Stimulated activated CD4-positive, alpha-beta T cell treated with anti-CD3 and anti-CD28 coated beads, Interleukin-4, amount 100 ng/mL, for 24 hours (primary cell): Measurements from ENCODE around the gene CHRNE.

ENCODE experiments used
- DNase-seq: peaks from one replicate; pipeline ENCODE4 v3.0.0-alpha.2; 2020

CHRNE gene

DNA sequence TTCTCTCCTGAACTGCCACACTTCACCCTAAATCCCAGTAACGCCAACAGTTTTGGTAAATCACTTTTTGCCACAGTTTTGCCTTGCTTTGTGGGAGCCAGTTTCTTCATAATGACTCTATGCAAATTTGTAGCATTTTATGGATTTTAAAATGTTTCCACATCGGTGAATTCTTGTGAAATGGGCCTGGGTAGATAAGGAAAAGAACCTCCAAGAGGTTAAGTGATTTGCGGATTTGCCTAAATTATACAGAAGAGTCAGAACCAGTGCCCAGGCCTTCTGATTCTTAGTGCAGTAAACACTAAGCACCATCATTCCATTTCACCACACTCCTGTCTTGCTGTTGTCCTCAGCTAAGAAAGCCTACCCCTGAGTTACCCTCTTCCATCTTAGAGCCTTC, 51.8 kb downstream of the CHRNE start:
- no peak for DNase-seq

DNA sequence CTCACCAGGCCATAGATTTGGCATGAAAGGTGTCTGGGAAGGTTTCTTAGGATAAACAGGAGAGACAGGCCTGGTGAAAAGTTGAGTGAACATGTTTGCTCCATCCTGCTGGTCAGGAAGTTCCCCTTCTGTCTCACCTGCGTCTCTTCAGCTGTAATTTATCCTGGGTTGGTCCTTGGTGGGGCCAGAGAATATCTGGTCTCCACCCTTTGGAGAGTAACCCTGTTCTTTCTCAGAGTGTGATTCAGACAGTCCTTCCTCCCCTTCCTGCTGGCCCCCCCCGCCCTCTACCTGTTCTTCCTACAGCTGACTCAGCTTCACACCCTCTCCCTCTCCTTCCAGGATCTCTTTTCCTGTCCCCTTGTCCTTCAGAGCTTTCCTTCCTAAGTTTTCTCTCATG, 52.7 kb downstream of the CHRNE start:
- no peak for DNase-seq

DNA sequence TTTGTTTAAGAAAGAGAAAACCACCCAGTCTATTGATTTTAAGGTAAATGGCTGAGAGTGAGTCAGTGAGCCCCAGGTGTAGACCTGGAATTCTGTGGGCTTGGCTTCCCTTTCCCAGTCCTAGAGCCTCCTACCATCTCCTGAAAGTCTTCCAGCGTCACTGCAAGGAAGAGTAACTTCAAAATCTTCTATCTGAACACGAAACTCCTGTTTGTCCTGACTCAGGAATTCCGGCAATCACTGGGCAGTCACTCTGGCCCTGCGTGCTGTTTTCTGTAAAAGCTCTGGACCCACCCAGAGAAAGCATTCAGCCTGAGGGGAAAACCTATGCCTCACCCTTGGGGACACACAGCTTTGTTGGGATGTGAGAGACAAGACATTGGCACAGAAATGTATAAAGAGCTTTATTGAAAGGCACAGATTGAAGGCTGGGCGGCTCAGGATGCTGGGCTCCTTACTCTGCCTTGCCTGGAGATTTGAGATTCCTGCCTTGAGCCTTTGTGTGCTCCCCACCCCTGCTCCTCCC, 53.8 kb downstream of the CHRNE start:
- DNase-seq, result no peak
